Heart left ventricle (tissue), 16 donors: ENCODE results near the gene ZCCHC13. TPM values are rescaled to one million over a fixed set of nuclear protein-coding genes. Genes with fewer than 3 reads are reported as not detected.
"Not testable (repeated sequence)": the region's sequence is repeated elsewhere in the genome, so short reads cannot be mapped to it uniquely, and the experiment has no call there.

Experiments used
- ATAC-seq, 4 donors: fragments of 200-7000 bp; cut with Tn5 transposase; one replicate each; pipeline ENCODE4 v1.9.1; 2020 to 2022; ENCODE audit warnings: moderate library complexity in 4 of 4, mild to moderate bottlenecking in 3 of 4, moderate number of reproducible peaks in 1 of 4
- DNase-seq, 5 donors: peaks; one replicate each; pipeline ENCODE4 v3.0.0-alpha.2; 2020
- H3K27ac ChIP-seq, 12 donors: fragments of 200-600 bp; sonication (generic) in 4 of 12; one replicate each; pipeline versions ENCODE4 v1.5.0 to v1.8.0; 2016 to 2022; ENCODE audit warnings: mild to moderate bottlenecking in 2 of 12
- H3K27me3 ChIP-seq, 9 donors: fragments of 200-600 bp; sonication (generic) in 2 of 9; one replicate each; pipeline versions ENCODE4 v1.5.1 to v1.8.0; 2016 to 2022; ENCODE audit warnings: mild to moderate bottlenecking in 3 of 9
- H3K36me3 ChIP-seq, 9 donors: fragments of 200-600 bp; sonication (generic) in 2 of 9; one replicate each; pipeline versions ENCODE4 v1.5.0 to v1.8.0; 2018 to 2022; ENCODE audit warnings: mild to moderate bottlenecking in 2 of 9
- H3K4me1 ChIP-seq, 12 donors: fragments of 200-600 bp; sonication (generic) in 4 of 12; one replicate each; pipeline versions ENCODE4 v1.5.0 to v1.8.0; 2016 to 2022; ENCODE audit warnings: mild to moderate bottlenecking in 3 of 12
- H3K4me3 ChIP-seq, 12 donors: fragments of 200-600 bp; sonication (generic) in 4 of 12; one replicate each; pipeline versions ENCODE4 v1.5.0 to v1.8.0; 2017 to 2022; ENCODE audit warnings: mild to moderate bottlenecking in 9 of 12, moderate library complexity in 4 of 12
- H3K9me3 ChIP-seq, 12 donors: fragments of 200-600 bp; sonication (generic) in 4 of 12; one replicate each; pipeline versions ENCODE4 v1.5.0 to v1.8.0; 2016 to 2022; ENCODE audit warnings: mild to moderate bottlenecking in 1 of 12
- CTCF ChIP-seq, 12 donors: fragments of 200-600 bp; sonication (generic) in 4 of 12; IDR thresholded peaks; one replicate each; pipeline versions ENCODE4 v1.5.0 to v1.8.0; 2018 to 2022; ENCODE audit warnings: antibody characterized with exemption in 12 of 12, mild to moderate bottlenecking in 5 of 12
- POLR2A ChIP-seq, 2 donors: fragments of 450-650 bp; IDR thresholded peaks; one replicate each; pipeline ENCODE4 v1.6.1; 2017; ENCODE audit warnings: antibody characterized with exemption in 2 of 2, mild to moderate bottlenecking in 2 of 2, moderate library complexity in 2 of 2
- WGBS, 4 donors: extraction: QIAGEN DNeasy Blood & Tissue Kit in 2 of 4; methylation state at CpG; one replicate each; pipeline versions ENCODE4 v1.1.5 to v1.1.7; 2013 to 2018; 5-methylcytosine and 5-hydroxymethylcytosine counted together
- intact Hi-C, 10 donors: fragments of 100-400 bp; cut with DNase I; formaldehyde crosslinking; loops; one replicate each; pipeline versions ENCODE4 v1.11.1 to v1.14.2; 2022
- polyA plus RNA-seq, 2 donors: library from polyadenylated mRNA; stranded (reverse); fragments of 200-250 nt; gene quantifications; one replicate each; pipeline ENCODE4 v1.2.3, GENCODE V29; 2013
- total RNA-seq, 9 donors: library from RNA; depleted of rRNA in 2 of 9; stranded (reverse); fragments of >200 nt in 2 of 9; fragmentation: NEBNext Ultra II Directional in 3 of 9; extraction: Animal tissue kit (Norgen Biotek cat#: 25700) in 3 of 9; gene quantifications; one replicate each; pipeline versions ENCODE4 v1.1.0 to v1.2.4, GENCODE V29; 2016 to 2023
- donor health status: ischemic (EF 13 %, LVEDD 7.1; RV severe dilation, severe dysfunction).
- donor health status: healthy with polysubstance abuse.
- donor health status: DM: no; HTN: yes; CAD: no.
- donor health status: DM: no; HTN: no; CAD: no.
- donor health status: ischemic (EF 25% LVEDD 6.9; RV normal size, moderate dysfunction).
- donor health status: ischemic (EF 25% LVEDD 5.7; RV mildly dilated, moderate dysfunction).
- donor health status: healthy.
- donor health status: DM: yes; HTN: yes; CAD: no.
- donor health status: ischemic (EF 35%, LVEDD 5.7; RV mildly dilated, moderate dysfunction).
- donor health status: nonischemic (EF 11% LVEDD 7.7; RV severe dilation, severe dysfunction).
- donor health status: DM: yes; HTN: yes; CAD: no.
- donor health status: PGD.
- donor health status: ischemic (EF 29% LVEDD 5.4; RV normal size, mild dysfunction).
- donor health status: nonischemic (EF 23%, LVEDD 6.1; RV moderate dilation, normal function).

ZCCHC13 gene
- total and polyA plus RNA-seq, 11 donors = not detected

GRCh38 chrX:74325130-74326059, 21.4 kb downstream of the ZCCHC13 start:
- no peaks in the 10 kb centered on the region for H3K9me3 ChIP-seq
- no peaks in the 10 kb centered on the region for H3K36me3 ChIP-seq
- WGBS, 4 donors = 21 to 51% (median 39%) methylated on average over 4 to 9 of the region's 9 CpGs
- ATAC-seq (no peak), DNase-seq (no peak)
- TF ChIP-seq CTCF (IDR thresholded peaks at IDR 0.05) = no peak
- no peak for TF ChIP-seq POLR2A (IDR thresholded peaks at IDR 0.05)
- no peaks in the 10 kb centered on the region for H3K4me1 ChIP-seq
- H3K4me3 ChIP-seq = no peak overlapping the region
- no peak overlapping the region for H3K27ac ChIP-seq
- intact Hi-C loops = no loop called here
- peaks cover 0 to 2% (median 0%) of the 10 kb centered on the region in 9 donors for H3K27me3 ChIP-seq

GRCh38 chrX:74338852-74339251, 34.9 kb downstream of the ZCCHC13 start:
- no peak for ATAC-seq
- no peak for TF ChIP-seq CTCF (IDR thresholded peaks at IDR 0.05)
- TF ChIP-seq POLR2A (IDR thresholded peaks at IDR 0.05) = no peak
- peaks cover 0 to 5% (median 0%) of the 10 kb centered on the region in 12 donors for H3K4me1 ChIP-seq
- intact Hi-C loops = no loop called here
- peaks cover 0 to 4% (median 0%) of the 10 kb centered on the region in 9 donors for H3K27me3 ChIP-seq
- no peak overlapping the region for H3K4me3 ChIP-seq
- no peak overlapping the region for H3K27ac ChIP-seq
- H3K36me3 ChIP-seq = no peaks in the 10 kb centered on the region
- H3K9me3 ChIP-seq = peaks cover 0 to 23% (median 0%) of the 10 kb centered on the region in 12 donors
- no peak for DNase-seq

- no peak for DNase-seq
- peaks cover 0 to 23% (median 0%) of the 10 kb centered on the region in 12 donors for H3K9me3 ChIP-seq
- ATAC-seq = no peak
- H3K27ac ChIP-seq = no peak overlapping the region
- intact Hi-C loops = loop anchor here in 8 of 10 donors (5.0 to 10.0 kb wide), 5 partner anchors 48 to 483 kb away; no protein-coding TSS in a partner anchor
- peaks cover 0 to 5% (median 0%) of the 10 kb centered on the region in 12 donors for H3K4me1 ChIP-seq
- no peak overlapping the region for H3K4me3 ChIP-seq
- peaks cover 0 to 4% (median 0%) of the 10 kb centered on the region in 9 donors for H3K27me3 ChIP-seq
- H3K36me3 ChIP-seq = no peaks in the 10 kb centered on the region
- TF ChIP-seq POLR2A (IDR thresholded peaks at IDR 0.05) = no peak
- no peak for TF ChIP-seq CTCF (IDR thresholded peaks at IDR 0.05)
These were observed 36.1 kb downstream of the ZCCHC13 start for GRCh38 chrX:74340051-74340450.

GRCh38 chrX:74342211-74342610, 38.2 kb downstream of the ZCCHC13 start:
- H3K4me1 ChIP-seq, H3K27ac ChIP-seq, DNase-seq, H3K4me3 ChIP-seq, H3K36me3 ChIP-seq, ATAC-seq, H3K27me3 ChIP-seq: not testable (repeated sequence)
- intact Hi-C loops = loop anchor here in 8 of 10 donors (2.0 to 10.0 kb wide), 6 partner anchors 50 to 487 kb away; no protein-coding TSS in a partner anchor
- WGBS, 4 donors = 81 to 87% (median 83%) methylated on average over 5 of the region's 5 CpGs
- peaks cover 0 to 17% (median 0%) of the 10 kb centered on the region in 12 donors for H3K9me3 ChIP-seq
